Thymus (tissue), 11 donors: ENCODE results near the gene TBC1D2B. TPM values are rescaled to one million over a fixed set of nuclear protein-coding genes. Genes with fewer than 3 reads are reported as not detected.

ENCODE experiments used
- DNase-seq, 9 donors: peaks; one replicate each; pipeline ENCODE4 v3.0.0-alpha.2; 2013; ENCODE audit warnings: low spot score in 9 of 9, low read depth in 6 of 9, missing footprints in 1 of 9
- H3K27ac ChIP-seq, 2 donors: one replicate each; pipeline ENCODE4 v1.5.1; 2013; ENCODE audit warnings: control low read depth in 1 of 2, low read depth in 1 of 2, low read length in 1 of 2, mild to moderate bottlenecking in 1 of 2, moderate library complexity in 1 of 2
- H3K27me3 ChIP-seq, 2 donors: one replicate each; pipeline ENCODE4 v1.5.1; 2013; ENCODE audit warnings: low read length in 1 of 2; ENCODE audit not compliant: control insufficient read depth in 2 of 2, insufficient read depth in 1 of 2
- H3K36me3 ChIP-seq, 2 donors: one replicate each; pipeline ENCODE4 v1.5.1; 2013; ENCODE audit warnings: low read length in 1 of 2, mild to moderate bottlenecking in 1 of 2, moderate library complexity in 1 of 2; ENCODE audit not compliant: control insufficient read depth in 2 of 2, insufficient read depth in 2 of 2
- H3K4me1 ChIP-seq, 2 donors: one replicate each; pipeline ENCODE4 v1.5.1; 2013; ENCODE audit warnings: low read length in 2 of 2; ENCODE audit not compliant: control insufficient read depth in 2 of 2, insufficient read depth in 2 of 2
- H3K4me3 ChIP-seq, 2 donors: one replicate each; pipeline ENCODE4 v1.5.1; 2013; ENCODE audit warnings: low read length in 2 of 2, control low read depth in 1 of 2, mild to moderate bottlenecking in 1 of 2
- H3K9me3 ChIP-seq, 2 donors: one replicate each; pipeline ENCODE4 v1.5.1; 2013; ENCODE audit warnings: low read length in 1 of 2, mild to moderate bottlenecking in 1 of 2; ENCODE audit not compliant: control insufficient read depth in 2 of 2, insufficient read depth in 1 of 2
- WGBS: extraction: QIAGEN DNeasy Blood & Tissue Kit; methylation state at CpG from one replicate; pipeline ENCODE4 v1.1.7; 2013; 5-methylcytosine and 5-hydroxymethylcytosine counted together
- polyA plus RNA-seq: library from polyadenylated mRNA; stranded (reverse); fragments of 200-250 nt; gene quantifications from one replicate; pipeline ENCODE4 v1.2.3, GENCODE V29; 2013
- total RNA-seq: library from RNA; stranded (reverse); fragments of 120-200 nt; gene quantifications from one replicate; pipeline ENCODE4 v1.2.4, GENCODE V29; 2013
- donor health status: healthy.

The TBC1D2B gene
- total and polyA plus RNA-seq, 2 donors: 20.0 to 32.7 TPM

- H3K27ac ChIP-seq: no peak overlapping the region
- 47% methylated on average over 11 of the region's 11 CpGs for WGBS
- peak in 8 of 9 donors; percentile 58 to 90 (median 74) for DNase-seq
These were observed 31.0 kb upstream of the TBC1D2B start for GRCh38 chr15:78108300-78109084.

GRCh38 chr15:78107471-78107870, 30.0 kb upstream of the TBC1D2B start:
- Histone ChIP-seq H3K9me3 (no peaks in the 10 kb centered on the region), H3K27me3 (no peaks in the 10 kb centered on the region), H3K4me3 (no peak overlapping the region), H3K4me1 (peaks cover 0 to 25% of the 10 kb centered on the region in 2 donors), H3K27ac (no peak overlapping the region), H3K36me3 (peaks cover 48 to 50% of the 10 kb centered on the region in 2 donors)
- WGBS: 97% methylated on average over 8 of the region's 8 CpGs
- DNase-seq: no peak

More at GRCh38 chr15:78108300-78109084, 31.0 kb upstream of the TBC1D2B start:
- H3K4me3 ChIP-seq: no peak overlapping the region
- no peaks in the 10 kb centered on the region for H3K9me3 ChIP-seq
- no peaks in the 10 kb centered on the region for H3K27me3 ChIP-seq
- peaks cover 42 to 46% of the 10 kb centered on the region in 2 donors for H3K36me3 ChIP-seq
- H3K4me1 ChIP-seq: peaks cover 0 to 18% of the 10 kb centered on the region in 2 donors

DNA sequence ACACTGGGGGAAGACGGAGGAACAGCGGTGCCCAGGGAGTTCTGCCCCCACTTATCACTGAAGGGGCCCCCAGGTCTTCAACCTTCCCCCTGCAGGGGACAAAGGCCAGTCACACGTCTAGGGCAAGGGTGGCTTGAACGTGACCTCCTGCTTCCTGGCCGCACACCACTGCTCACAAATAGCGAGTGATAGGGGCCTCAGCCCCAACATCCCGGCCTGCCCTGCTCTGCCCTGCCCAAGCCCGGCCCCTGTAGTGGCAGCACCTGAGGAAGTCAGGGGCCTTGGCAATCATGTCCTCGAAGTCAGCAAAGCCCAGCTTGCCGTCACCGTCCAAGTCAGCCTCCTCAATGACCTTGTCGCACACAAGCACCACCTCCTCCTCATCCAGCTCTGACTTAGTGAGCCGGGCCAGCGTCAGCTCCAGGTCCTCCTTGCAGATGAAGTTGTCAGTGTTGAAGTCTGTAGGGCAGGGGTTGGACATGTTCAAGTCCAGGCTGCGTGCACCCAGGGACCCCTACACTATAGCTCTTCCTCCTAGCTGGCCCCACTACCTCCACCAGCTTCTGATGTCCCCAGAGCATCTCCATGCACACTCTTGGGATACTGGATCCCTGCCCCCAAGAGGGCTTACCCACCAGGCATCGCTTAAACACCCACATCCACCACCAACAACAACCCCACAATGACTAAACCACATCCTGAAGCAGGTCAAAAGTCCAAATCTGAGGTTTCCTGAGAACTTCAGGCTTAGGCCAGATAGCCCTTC, 28.1 kb upstream of the TBC1D2B start:
- WGBS: 94% methylated on average over 16 of the region's 16 CpGs
- H3K9me3 ChIP-seq: no peaks in the 10 kb centered on the region
- no peaks in the 10 kb centered on the region for H3K27me3 ChIP-seq
- H3K36me3 ChIP-seq: peaks cover 43 to 53% of the 10 kb centered on the region in 2 donors
- no peak for DNase-seq
- no peak overlapping the region for H3K4me3 ChIP-seq
- no peak overlapping the region for H3K27ac ChIP-seq
- H3K4me1 ChIP-seq: peaks cover 0 to 25% of the 10 kb centered on the region in 2 donors

- Histone ChIP-seq H3K4me1 (peaks cover 0 to 25% of the 10 kb centered on the region in 2 donors), H3K36me3 (peaks cover 39 to 50% of the 10 kb centered on the region in 2 donors), H3K9me3 (no peaks in the 10 kb centered on the region), H3K27ac (no peak overlapping the region), H3K4me3 (no peak overlapping the region), H3K27me3 (no peaks in the 10 kb centered on the region)
- 95% methylated on average over 12 of the region's 12 CpGs for WGBS
- no peak for DNase-seq
These were observed 27.3 kb upstream of the TBC1D2B start for GRCh38 chr15:78104566-78105475.

- Histone ChIP-seq H3K27ac (no peak overlapping the region), H3K4me3 (no peak overlapping the region), H3K9me3 (no peaks in the 10 kb centered on the region), H3K4me1 (peaks cover 0 to 25% of the 10 kb centered on the region in 2 donors), H3K36me3 (peaks cover 36 to 49% of the 10 kb centered on the region in 2 donors), H3K27me3 (no peaks in the 10 kb centered on the region)
- 95% methylated on average over 4 of the region's 4 CpGs for WGBS
- no peak for DNase-seq
These were observed 26.6 kb upstream of the TBC1D2B start for GRCh38 chr15:78104119-78104479.

GRCh38 chr15:78103406-78104118, 26.1 kb upstream of the TBC1D2B start:
- Histone ChIP-seq H3K27ac (peak overlapping the region in 1 of 2 donors; percentile 55), H3K4me3 (no peak overlapping the region), H3K27me3 (no peaks in the 10 kb centered on the region), H3K4me1 (peaks cover 0 to 24% of the 10 kb centered on the region in 2 donors), H3K36me3 (peaks cover 32 to 45% of the 10 kb centered on the region in 2 donors), H3K9me3 (no peaks in the 10 kb centered on the region)
- DNase-seq: peak in 5 of 9 donors; percentile 39 to 80 (median 51)
- 59% methylated on average over 12 of the region's 12 CpGs for WGBS

DNA sequence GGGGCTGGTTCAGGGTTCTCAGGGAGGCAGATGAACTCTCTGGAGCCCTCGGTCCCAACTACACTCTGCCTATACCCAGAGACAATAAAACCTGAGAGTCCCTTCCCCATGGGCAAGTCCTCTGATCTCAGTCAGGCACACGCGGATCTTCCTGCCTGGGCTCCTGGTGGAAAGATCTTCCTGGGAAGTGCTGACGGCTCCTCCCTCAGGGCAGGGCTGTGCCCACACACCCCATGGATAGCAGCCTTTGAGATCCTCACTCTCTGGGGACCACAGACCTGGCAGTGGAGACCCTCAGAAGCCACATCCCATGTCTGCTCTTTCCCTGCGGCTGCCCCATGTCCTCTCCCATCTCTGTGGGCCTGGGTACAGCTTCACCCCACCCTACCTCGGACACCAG, 25.2 kb upstream of the TBC1D2B start:
- DNase-seq: no peak
- 96% methylated on average over 6 of the region's 6 CpGs for WGBS
- no peak overlapping the region for H3K27ac ChIP-seq

GRCh38 chr15:78102211-78102610, 24.7 kb upstream of the TBC1D2B start:
- DNase-seq: no peak
- 100% methylated on average over 1 of the region's 1 CpG for WGBS
- peaks cover 0 to 19% of the 10 kb centered on the region in 2 donors for H3K4me1 ChIP-seq
- H3K36me3 ChIP-seq: peaks cover 26 to 45% of the 10 kb centered on the region in 2 donors
- H3K27me3 ChIP-seq: no peaks in the 10 kb centered on the region
- H3K4me3 ChIP-seq: no peak overlapping the region
- no peak overlapping the region for H3K27ac ChIP-seq
- H3K9me3 ChIP-seq: no peaks in the 10 kb centered on the region

More for the DNA sequence above, 25.2 kb upstream of the TBC1D2B start:
- Histone ChIP-seq H3K27me3 (no peaks in the 10 kb centered on the region), H3K36me3 (peaks cover 31 to 45% of the 10 kb centered on the region in 2 donors), H3K9me3 (no peaks in the 10 kb centered on the region), H3K4me1 (peaks cover 0 to 19% of the 10 kb centered on the region in 2 donors), H3K4me3 (no peak overlapping the region)
